GM18909 (cell line): ENCODE results near the gene MLKL.
A peak's percentile ranks its signal among the peaks of the same experiment; 100 is the strongest.

Experiments used
- ATAC-seq: cut with Tn5 transposase; IDR thresholded peaks from one replicate; pipeline ENCODE4 v1.9.1; 2021; ENCODE audit warnings: mild to moderate bottlenecking; ENCODE audit not compliant: unreplicated experiment, poor library complexity

Gene MLKL

DNA sequence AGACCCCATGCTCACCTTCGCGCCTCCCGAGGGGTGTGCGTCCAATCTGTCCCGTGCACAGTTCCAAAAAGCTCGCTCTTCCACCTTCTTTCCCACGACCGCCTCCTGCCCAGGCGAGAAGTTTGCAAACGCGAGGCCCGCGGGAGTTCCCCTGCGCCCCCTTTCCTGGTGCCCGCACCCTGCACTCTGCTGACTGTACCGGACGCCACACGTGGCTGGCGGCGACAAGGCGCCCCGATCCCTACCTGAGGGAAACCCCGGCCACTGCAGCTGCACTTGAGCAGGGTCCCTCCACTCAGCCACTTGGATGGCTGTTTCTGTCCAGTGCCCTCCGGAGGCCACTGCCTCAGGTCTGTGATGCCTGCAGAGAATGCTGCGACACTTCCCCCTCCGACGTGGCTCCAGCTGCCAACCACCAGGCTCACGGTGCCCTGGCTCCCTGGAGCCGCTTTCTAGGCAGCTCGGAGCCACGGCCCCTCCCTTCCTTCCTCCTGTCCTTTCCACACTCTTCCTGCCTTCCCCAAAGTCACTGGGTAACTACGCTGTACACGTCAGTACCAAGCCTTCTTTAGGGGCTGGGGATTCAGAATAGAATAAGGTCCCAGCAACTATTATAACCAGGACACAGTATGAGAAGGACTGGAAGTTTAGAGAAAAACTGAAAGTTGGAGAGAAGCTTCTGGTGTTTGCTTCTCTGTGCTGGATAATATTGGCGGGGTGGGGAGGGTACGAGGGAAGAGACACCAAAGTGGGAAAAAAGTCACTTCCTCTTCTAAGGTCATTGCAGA is at the start of gene MLKL:
Gene MLKL (minus strand): TSS at position 425 of the 788 bp plus-strand sequence. CDS start 5,105 bp downstream, outside the sequence.
- ATAC-seq: peak; percentile 47

- ATAC-seq: no peak
Measured at GRCh38 chr16:74749291-74750055, 48.8 kb upstream of the MLKL start.

DNA sequence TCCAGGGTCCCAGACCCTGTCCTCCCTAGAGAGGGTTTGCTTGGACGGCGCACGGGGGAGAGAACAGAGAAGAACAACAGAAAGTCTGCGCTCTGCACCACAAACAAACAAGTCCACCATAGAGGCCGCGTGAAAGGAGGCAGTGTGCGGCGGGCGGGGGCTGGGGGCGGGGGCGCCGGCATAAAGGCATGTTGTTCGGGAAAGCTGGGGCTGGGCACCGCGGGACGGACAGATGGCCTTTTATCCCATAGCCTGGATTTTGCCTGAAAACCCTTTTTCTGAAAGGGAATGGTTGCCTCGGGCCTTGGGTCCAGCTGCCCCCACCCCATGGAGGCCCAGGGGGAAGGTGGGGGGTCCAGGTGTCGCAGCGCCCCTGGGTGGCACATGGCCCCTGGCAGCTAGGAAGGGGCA is 48.0 kb upstream of the MLKL start:
- no peak for ATAC-seq

GRCh38 chr16:74747716-74748615 is 47.3 kb upstream of the MLKL start:
- no peak for ATAC-seq

- ATAC-seq: no peak
Measured at GRCh38 chr16:74745926-74746325, 45.3 kb upstream of the MLKL start.

- ATAC-seq: no peak
Measured at GRCh38 chr16:74745109-74745615, 44.5 kb upstream of the MLKL start.

DNA sequence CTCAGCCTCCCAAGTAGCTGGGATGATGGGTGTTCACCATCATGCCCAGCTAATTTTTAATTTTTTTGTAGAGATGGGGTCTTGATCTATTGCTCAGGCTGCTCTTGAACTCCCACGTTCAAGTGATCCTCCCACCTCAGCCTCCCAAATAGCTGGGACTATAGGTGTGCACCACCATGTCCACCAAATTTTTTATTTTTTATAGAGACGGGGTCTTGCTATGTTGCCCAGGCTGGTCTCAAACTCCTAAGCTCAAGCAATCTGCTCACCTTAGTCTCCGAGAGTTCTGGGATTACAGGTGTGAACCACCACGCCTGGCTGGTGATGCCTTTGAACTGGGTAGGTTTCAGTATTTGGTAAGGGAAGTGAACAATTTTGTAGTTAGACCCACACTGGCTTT is 43.9 kb upstream of the MLKL start:
- ATAC-seq: no peak

DNA sequence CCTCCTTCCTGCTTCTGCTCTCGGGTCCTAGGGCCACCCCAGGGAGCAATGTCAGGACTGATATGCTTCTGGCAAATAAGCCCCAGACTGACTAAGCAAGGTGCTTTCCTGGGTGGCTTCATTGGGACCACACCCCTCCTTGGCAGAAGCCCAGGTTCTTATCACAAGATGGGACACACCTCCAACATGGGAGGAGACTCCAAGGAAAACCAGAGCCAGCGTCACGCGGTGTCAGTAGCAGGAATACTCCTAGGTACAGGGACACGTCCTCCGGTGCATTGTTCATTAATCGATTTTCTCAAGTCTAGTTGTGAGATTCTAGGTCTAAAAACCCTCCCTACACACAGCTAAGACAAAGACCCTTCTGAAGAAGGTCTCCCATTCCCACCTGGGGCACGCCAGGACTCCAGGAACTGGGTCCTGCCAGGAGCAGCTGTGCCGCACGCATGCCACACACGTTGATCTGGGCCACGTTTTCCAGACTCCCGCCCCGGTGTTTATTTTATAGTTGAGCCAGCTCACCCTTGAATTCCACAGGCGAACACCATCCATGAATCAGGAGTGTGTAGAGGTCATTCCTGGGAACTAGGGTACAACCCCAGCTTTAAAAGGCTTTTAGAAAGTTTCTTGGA is 43.1 kb upstream of the MLKL start:
- ATAC-seq: no peak

DNA sequence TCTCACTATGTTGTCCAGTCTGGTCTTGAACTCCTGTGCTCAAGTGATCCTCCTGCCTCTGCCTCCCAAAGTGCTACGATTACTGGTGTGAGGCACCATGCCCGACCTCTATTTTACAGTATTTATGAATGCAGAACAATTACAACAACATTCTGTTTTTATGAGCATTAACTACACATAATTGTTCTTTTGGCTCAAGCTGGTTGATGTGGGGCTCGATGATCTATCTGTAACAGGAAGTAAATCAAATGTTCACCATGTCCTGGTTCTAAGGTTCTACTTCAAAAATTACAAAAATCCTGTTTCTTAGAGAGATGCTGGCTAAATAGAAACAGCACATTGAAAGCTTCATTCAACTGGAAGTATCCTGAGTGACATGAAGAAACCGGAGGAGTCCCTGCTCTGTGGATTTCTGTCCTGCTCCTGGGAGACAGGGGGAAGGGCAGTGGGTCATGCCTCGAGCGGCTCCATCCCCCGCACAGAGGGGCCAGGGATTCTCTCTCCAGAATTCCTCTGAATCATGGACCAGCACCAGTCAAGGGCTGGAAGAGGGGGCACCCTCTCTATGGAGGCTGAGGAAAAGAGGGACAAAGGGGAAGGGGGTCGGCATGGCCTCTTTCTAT is 42.5 kb upstream of the MLKL start:
- ATAC-seq: no peak

DNA sequence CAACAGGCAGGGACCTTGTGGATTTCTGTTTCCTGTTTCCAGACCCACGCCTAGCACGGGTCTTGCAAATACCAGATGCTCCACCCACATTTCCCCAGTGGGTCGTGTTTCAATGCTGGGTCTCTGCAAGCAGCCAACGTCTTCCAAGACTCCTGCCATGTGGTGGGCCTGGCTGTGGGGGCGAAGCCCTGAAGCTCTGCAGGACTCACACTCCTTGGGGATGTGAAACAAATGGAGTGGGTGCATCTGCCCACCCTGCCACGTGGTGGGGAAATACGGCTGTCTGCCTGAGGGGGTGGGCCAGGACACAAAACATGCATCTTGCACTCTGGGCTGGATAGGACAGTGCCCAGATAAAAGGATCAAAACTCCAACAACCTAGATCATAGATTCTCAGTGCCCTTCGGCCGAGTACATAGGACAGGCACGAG is 41.4 kb upstream of the MLKL start:
- ATAC-seq: no peak

GRCh38 chr16:74740795-74741304 is 40.2 kb upstream of the MLKL start:
- no peak for ATAC-seq

DNA sequence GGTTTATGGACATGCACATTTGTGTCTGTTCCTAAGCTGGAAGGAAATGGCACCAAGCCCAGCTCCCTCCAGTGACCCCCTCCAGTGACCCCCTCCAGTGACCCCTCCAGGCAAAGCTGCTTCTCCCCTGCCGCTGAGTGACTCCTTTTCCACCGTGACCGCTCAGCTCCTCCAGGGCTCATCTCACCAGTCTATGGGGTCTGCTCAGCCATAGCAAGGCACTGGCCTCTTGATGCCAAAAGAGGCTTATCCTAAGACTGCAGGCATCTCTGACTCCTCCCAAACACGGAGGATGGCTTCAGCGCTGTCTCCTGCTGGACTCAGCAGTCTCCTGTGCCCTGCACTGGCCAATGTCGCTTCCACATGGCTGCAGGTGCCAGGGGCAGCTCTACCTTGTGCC is 38.6 kb upstream of the MLKL start:
- ATAC-seq: no peak

DNA sequence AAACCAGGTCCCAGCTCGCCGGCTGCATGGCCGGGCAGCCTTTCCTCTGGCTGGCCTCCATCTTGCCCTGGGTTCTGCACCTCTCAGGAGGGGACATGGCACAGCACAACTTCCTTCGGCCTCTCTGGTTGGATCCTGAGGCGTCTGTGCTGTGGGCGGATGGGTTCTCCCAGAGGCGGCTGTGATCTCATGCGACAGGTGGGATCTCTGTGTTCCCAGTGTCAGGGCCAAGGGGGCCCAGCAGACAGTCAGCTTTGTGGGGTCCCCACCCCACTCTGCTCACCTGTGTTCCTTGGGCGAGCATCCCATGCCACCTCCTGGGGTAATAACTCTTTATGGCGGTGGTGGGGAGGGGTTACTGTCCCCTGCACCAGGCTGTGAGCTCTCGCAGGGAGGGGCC is 38.2 kb upstream of the MLKL start:
- no peak for ATAC-seq

GRCh38 chr16:74738113-74738541 is 37.5 kb upstream of the MLKL start:
- no peak for ATAC-seq

- ATAC-seq: no peak
Measured at GRCh38 chr16:74737521-74737920, 36.9 kb upstream of the MLKL start.

DNA sequence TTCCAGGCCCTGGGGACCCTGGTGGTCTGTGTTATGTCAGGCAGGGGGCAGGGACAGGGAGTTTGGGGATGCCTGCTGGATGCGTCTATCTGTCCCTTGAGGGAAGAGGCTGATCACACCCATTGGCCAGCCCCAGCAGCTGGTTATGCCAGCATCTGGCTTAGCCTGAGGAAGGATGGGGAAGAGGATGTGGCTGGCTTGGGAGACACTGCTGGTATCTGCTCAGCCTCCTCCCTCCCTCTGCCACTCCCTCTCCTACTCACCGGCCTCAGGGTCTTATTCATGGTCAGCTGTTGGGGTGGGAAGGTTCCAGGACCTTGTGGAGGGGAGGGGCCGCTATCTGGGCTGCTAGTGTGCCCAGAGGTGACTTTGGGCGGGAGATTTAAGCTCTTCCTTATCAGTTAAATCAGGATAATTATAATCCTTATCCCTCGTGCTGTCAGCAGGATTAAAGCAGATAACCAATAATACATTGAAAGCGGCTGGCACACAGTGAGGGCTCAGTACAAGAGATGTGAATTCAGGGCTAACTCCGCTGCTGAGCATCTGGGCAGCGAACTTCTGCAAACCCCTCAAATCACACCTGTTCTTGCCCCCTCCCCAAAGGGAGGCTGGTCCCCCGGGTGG is 36.0 kb upstream of the MLKL start:
- no peak for ATAC-seq

DNA sequence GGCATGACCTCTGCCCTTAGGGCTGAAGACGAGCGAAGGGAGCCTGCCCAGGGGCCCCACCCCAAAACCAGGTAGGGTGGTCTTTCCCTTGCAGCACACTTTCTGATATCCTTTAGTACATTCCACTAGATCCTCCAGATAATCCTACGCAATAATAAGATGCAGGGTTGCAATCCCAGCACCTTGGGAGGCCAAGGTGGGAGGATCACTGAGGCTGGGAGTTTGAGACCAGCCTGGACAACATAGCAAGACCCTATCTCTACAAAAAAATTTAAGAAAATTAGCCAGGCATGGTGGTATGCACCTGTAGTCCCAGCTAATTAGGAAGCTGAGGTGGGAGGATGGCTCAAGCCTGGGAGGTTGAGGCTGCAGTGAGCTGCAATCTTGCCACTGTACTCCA is 34.9 kb upstream of the MLKL start:
- ATAC-seq: no peak

DNA sequence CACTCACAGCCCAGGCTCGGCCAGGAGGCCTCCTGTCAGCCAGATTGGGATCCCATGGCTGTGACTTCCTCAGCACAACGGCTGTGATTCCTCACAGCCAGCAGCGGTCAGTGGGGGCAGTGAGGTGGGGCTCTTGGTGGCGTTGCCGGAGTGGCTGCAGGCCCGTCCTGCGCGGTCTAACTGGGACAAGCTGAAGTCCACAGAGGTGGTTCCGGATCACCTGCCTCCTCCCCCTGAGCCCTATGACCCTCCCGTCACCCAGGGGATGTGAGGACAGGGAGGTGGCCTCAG is 34.4 kb upstream of the MLKL start:
- no peak for ATAC-seq
